K562 (cell line): ENCODE measurements around the gene MEF2C. TPM values are rescaled to one million over a fixed set of nuclear protein-coding genes. Genes with fewer than 3 reads are reported as not detected.
A peak's percentile ranks its signal among the peaks of the same experiment; 100 is the strongest.

ENCODE experiments used
- ATAC-seq: fragments of 200-7000 bp; cut with Tn5 transposase; 3 replicates; pipeline ENCODE4 v1.9.1; 2020; ENCODE audit warnings: moderate library complexity
- BruUV-seq: library from RNA; stranded (reverse); fragments of 400-500 nt; replicated peaks from 2 replicates; lab custom pipeline; 2021; lab: Mats Ljungman, UMichigan
- CTCF ChIA-PET: fragments of 300-600 bp; formaldehyde crosslinking; extraction: SDS; loops from one replicate; lab custom pipeline; 2021; ENCODE audit warnings: low intra/inter-chr PET ratio; lab: Yijun Ruan, JAX
- POLR2A ChIA-PET: fragments of 300-600, 350-650 bp; sonication (Branson Sonifier 250); formaldehyde crosslinking; extraction: SDS; loops from one replicate; lab custom pipeline; 2021; ENCODE audit warnings: antibody characterized with exemption, inconsistent platforms; lab: Yijun Ruan, JAX
- DNase-seq, 4 experiments: peaks; one replicate each; pipeline versions ENCODE4 v3.0.0 to v3.0.0-alpha.2; 2011 to 2018; ENCODE audit warnings: low spot score in 3 of 4, mixed read lengths in 3 of 4; ENCODE audit errors: extremely low read depth in 1 of 4
- FAIRE-seq: peaks from 2 replicates; lab custom pipeline; 2011; peaks lifted over from hg19 to GRCh38; lab: Jason Lieb, UNC
- H2AFZ ChIP-seq: 2 replicates; pipeline ENCODE4 v1.6.0; 2011; ENCODE audit warnings: low read depth, low read length, control low read depth, inconsistent platforms
- H3K27ac ChIP-seq: fragments of 200-600 bp; 3 replicates; pipeline ENCODE4 v1.8.0; 2011; ENCODE audit warnings: low read depth, mild to moderate bottlenecking, control low read depth, inconsistent platforms, low read length, moderate library complexity, mixed read lengths; ENCODE audit errors: extremely low read depth
- H3K27me3 ChIP-seq, 2 experiments: fragments of 300-600 bp in 1 of 2; 2 replicates in 1 of 2; 3 replicates in 1 of 2; pipeline versions ENCODE4 v1.6.0 to v1.8.0; 2011; ENCODE audit warnings: inconsistent platforms in 2 of 2, low read length in 2 of 2, mild to moderate bottlenecking in 1 of 2, mixed read lengths in 1 of 2, moderate library complexity in 1 of 2; ENCODE audit not compliant: control insufficient read depth in 2 of 2, insufficient read depth in 2 of 2
- H3K36me3 ChIP-seq: fragments of 300-600 bp; 3 replicates; pipeline ENCODE4 v1.8.0; 2011; ENCODE audit warnings: mild to moderate bottlenecking, low read length, inconsistent platforms; ENCODE audit not compliant: control insufficient read depth, insufficient read depth
- H3K4me1 ChIP-seq, 2 experiments: fragments of 200-600 bp in 1 of 2; replicated peaks in 1 of 2; 2 replicates in 1 of 2; 3 replicates in 1 of 2; pipeline versions ENCODE4 v1.5.1 to v1.8.0; 2011; ENCODE audit warnings: inconsistent platforms in 2 of 2, low read length in 2 of 2, mild to moderate bottlenecking in 1 of 2, mixed read lengths in 1 of 2, moderate library complexity in 1 of 2; ENCODE audit not compliant: control insufficient read depth in 2 of 2, insufficient read depth in 2 of 2
- H3K4me2 ChIP-seq: 2 replicates; pipeline ENCODE4 v1.6.1; 2011; ENCODE audit warnings: low read length, control low read depth, inconsistent platforms, mixed read lengths; ENCODE audit not compliant: insufficient read depth
- H3K4me3 ChIP-seq: fragments of 200-600 bp; sonication (generic), shearing (Covaris generic); 2 replicates; pipeline ENCODE4 v1.5.1; 2016; ENCODE audit warnings: control low read depth, inconsistent platforms
- H3K79me2 ChIP-seq: fragments of 200-600 bp; 3 replicates; pipeline ENCODE4 v1.8.0; 2011; ENCODE audit warnings: low read length, inconsistent platforms; ENCODE audit not compliant: control insufficient read depth, insufficient read depth
- H3K9ac ChIP-seq, 2 experiments: 2 replicates each; pipeline versions ENCODE4 v1.6.0 to v1.6.1; 2011; ENCODE audit warnings: low read depth in 2 of 2, low read length in 2 of 2, control low read depth in 1 of 2, inconsistent platforms in 1 of 2, mild to moderate bottlenecking in 1 of 2, mixed read lengths in 1 of 2; ENCODE audit not compliant: insufficient read depth in 1 of 2
- H3K9me1 ChIP-seq: one replicate; pipeline ENCODE4 v1.6.0; 2011; ENCODE audit warnings: inconsistent platforms, mild to moderate bottlenecking, low read length, moderate library complexity; ENCODE audit not compliant: control insufficient read depth, insufficient read depth
- H3K9me3 ChIP-seq: replicated peaks from 2 replicates; pipeline ENCODE4 v1.5.1; 2011; ENCODE audit warnings: low read depth, low read length, inconsistent platforms; ENCODE audit not compliant: control insufficient read depth, insufficient read depth
- H4K20me1 ChIP-seq: replicated peaks from 2 replicates; pipeline ENCODE4 v1.6.1; 2011; ENCODE audit warnings: low read length, inconsistent platforms, mixed read lengths; ENCODE audit not compliant: control insufficient read depth, insufficient read depth
- BACH1 ChIP-seq: fragments of 200-800 bp; sonication (Bioruptor generic); IDR thresholded peaks from 2 replicates; pipeline ENCODE4 v1.6.1; 2016; ENCODE audit warnings: missing genetic modification characterization, missing compliant biosample characterization
- BCOR ChIP-seq: fragments of 450-650 bp; IDR thresholded peaks from 2 replicates; pipeline ENCODE4 v1.6.1; 2016
- ESRRA ChIP-seq: fragments of 450-650 bp; IDR thresholded peaks from 2 replicates; pipeline ENCODE4 v1.6.1; 2014; ENCODE audit warnings: low read depth, mild to moderate bottlenecking, moderate library complexity, borderline replicate concordance
- FUS ChIP-seq: fragments of 200-400 bp; formaldehyde crosslinking; optimal IDR thresholded peaks from 2 replicates; pipeline ENCODE3; 2017; ENCODE audit warnings: low read depth, low read length
- KDM1A ChIP-seq, 2 experiments: fragments of 450-650 bp; IDR thresholded peaks; 2 replicates each; pipeline ENCODE4 v1.6.1; 2016; ENCODE audit warnings: mild to moderate bottlenecking in 2 of 2
- MYC ChIP-seq, 2 experiments: fragments of 250-450 bp in 1 of 2; sonication (Bioruptor Pico) in 1 of 2; IDR thresholded peaks; 2 replicates each; pipeline versions ENCODE4 v1.5.1 to v1.6.1; 2012 to 2021; ENCODE audit warnings: low read depth in 2 of 2, borderline replicate concordance in 1 of 2, improper control_type of control experiment in 1 of 2, low read length in 1 of 2, mild to moderate bottlenecking in 1 of 2, moderate library complexity in 1 of 2
- NCOA6 ChIP-seq: fragments of 450-650 bp; IDR thresholded peaks from 2 replicates; pipeline ENCODE4 v1.6.1; 2017; ENCODE audit warnings: mild to moderate bottlenecking
- POLR2H ChIP-seq: IDR thresholded peaks from 2 replicates; pipeline ENCODE4 v1.6.1; 2016; ENCODE audit warnings: missing genetic modification characterization, low read depth, mild to moderate bottlenecking, control low read depth, missing compliant biosample characterization, moderate library complexity
- RBM25 ChIP-seq: fragments of 200-400 bp; formaldehyde crosslinking; IDR thresholded peaks from 2 replicates; pipeline ENCODE4 v1.6.1; 2018; ENCODE audit warnings: low read length, low read depth, moderate library complexity; ENCODE audit not compliant: severe bottlenecking
- TFAM ChIP-seq: fragments of 250-450 bp; sonication (Bioruptor Pico); conservative IDR thresholded peaks from 2 replicates; pipeline ENCODE4 v1.5.0; 2021; ENCODE audit warnings: mild to moderate bottlenecking, moderate library complexity
- ZNF24 ChIP-seq: fragments of 450-650 bp; IDR thresholded peaks from 2 replicates; pipeline ENCODE4 v1.6.1; 2016
- ZNF324 ChIP-seq: fragments of 250-450 bp; sonication (Bioruptor Pico); IDR thresholded peaks from 2 replicates; pipeline ENCODE4 v1.4.0; 2020; ENCODE audit warnings: mild to moderate bottlenecking
- ZNF384 ChIP-seq: IDR thresholded peaks from 2 replicates; pipeline ENCODE4 v1.6.1; 2012; ENCODE audit warnings: low read depth, low read length, improper control_type of control experiment
- ZNF717 ChIP-seq: fragments of 250-450 bp; sonication (Bioruptor Pico); IDR thresholded peaks from 2 replicates; pipeline ENCODE4 v1.5.0; 2021
- WGBS: fragments of 100-300 bp; shearing (Covaris generic); methylation state at CpG from one replicate; pipeline ENCODE4 v1.1.6; 2016; ENCODE audit warnings: low coverage, mixed read lengths; ENCODE audit not compliant: insufficient coverage; ENCODE audit errors: missing lambda C conversion rate; 5-methylcytosine and 5-hydroxymethylcytosine counted together
- in situ Hi-C: fragments of 300-500 bp; cut with MboI; formaldehyde crosslinking; loops from 4 replicates; pipeline ENCODE4 v1.15.0; 2018; ENCODE audit warnings: inconsistent platforms, mixed read lengths
- intact Hi-C: fragments of 100-400 bp; cut with micrococcal nuclease; formaldehyde crosslinking; loops from 2 replicates; pipeline ENCODE4 v1.14.2; 2022
- polyA plus RNA-seq, 8 experiments: library from polyadenylated mRNA; depleted of rRNA in 4 of 8; stranded (reverse) in 5 of 8; unstranded in 3 of 8; fragments of >200 nt; fragmentation: Nextera tagmentation in 2 of 8; fragmentation: Illumina TruSeq in 1 of 8; extraction: Ambion mirVana in 2 of 8; extraction: Trizol in 1 of 8; gene quantifications; 2 replicates each; pipeline versions ENCODE4 v1.2.1 to v1.2.3, GENCODE V29; 2011 to 2014; ENCODE audit warnings: inconsistent platforms in 1 of 8, missing spikeins in 1 of 8
- total RNA-seq, 7 experiments: library from RNA; depleted of rRNA in 6 of 7; stranded (reverse); fragments of >200 nt in 6 of 7; fragmentation: Illumina TruSeq in 2 of 7; extraction: Trizol in 2 of 7; gene quantifications; 2 replicates each; pipeline versions ENCODE4 v1.2.1 to v1.2.3, GENCODE V29; 2011 to 2021; ENCODE audit warnings: low replicate concordance in 1 of 7
- TF ChIP-seq, protein P1 (sequence below): fragments of 250-450 bp; sonication (Bioruptor Pico); IDR thresholded peaks from 2 replicates; pipeline ENCODE4 v1.9.0; 2021; ENCODE audit warnings: mild to moderate bottlenecking, inconsistent platforms

MEF2C gene
- total and polyA plus RNA-seq, 9 of the 15 experiments (the other 6 are each of a cell fraction or from before 2014, with no cell fraction given): 25.1 to 67.8 (median 58.3) TPM

DNA sequence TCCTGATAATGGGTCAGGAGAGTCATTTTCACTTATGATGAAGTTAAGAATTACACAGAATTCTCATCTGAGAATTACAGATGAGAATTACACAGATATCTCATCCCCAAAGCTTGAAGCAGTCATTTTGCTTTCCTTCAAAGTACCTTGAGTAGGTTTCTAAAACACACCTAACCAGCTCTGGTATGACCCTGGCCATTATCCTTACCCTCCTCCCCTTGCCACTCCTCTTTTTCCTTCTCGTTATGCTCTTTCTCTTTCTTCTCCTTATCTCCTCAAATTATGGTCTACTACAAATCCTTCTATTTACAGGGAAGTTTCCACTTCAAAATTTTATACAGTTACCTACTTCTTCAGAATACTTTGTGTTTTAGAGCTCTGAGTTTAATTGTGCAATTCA lies 44.5 kb downstream of the MEF2C start:
- BruUV-seq: no TSS peak
- Histone ChIP-seq H3K4me1 (peaks cover 0 to 6% of the 10 kb centered on the region in 2 experiments; a peak in 3 of 5 replicates), H4K20me1 (no peaks in the 10 kb centered on the region), H3K9ac (no peak overlapping the region), H3K9me3 (no peaks in the 10 kb centered on the region), H3K4me2 (no peak overlapping the region; the same call in 1 of the 2 replicates), H3K79me2 (peaks cover 34% of the 10 kb centered on the region; the same call in 2 of the 3 replicates), H3K4me3 (no peak overlapping the region), H3K9me1 (no peaks in the 10 kb centered on the region)
- ATAC-seq (0 out of 3 replicates have a peak, but pooled peaks have one; percentile 13), DNase-seq (no peak), FAIRE-seq (no peak)
- CTCF ChIA-PET: no interaction called here
- intact Hi-C loops: loop anchor here (10.0 kb wide), 1 partner anchor 104 kb away; no protein-coding TSS in a partner anchor
- in situ Hi-C loops: no loop called here
- WGBS: 13% methylated on average over 1 of the region's 1 CpG
- POLR2A ChIA-PET: interaction anchor here (0.6 kb wide), 1 partner anchor 171 kb away, joined by 3 read pairs; no protein-coding TSS in a partner anchor
- TF ChIP-seq ZNF384: no peak
- TF ChIP-seq ZNF24: no peak
- TF ChIP-seq ZNF324 (CRISPR knock-in tag): no peak
- no peak for TF ChIP-seq NCOA6
- TF ChIP-seq, all 486 proteins: peak for 0
- Histone ChIP-seq H3K27ac (0 out of 3 replicates have a peak overlapping the region, but pooled peaks have one; percentile 13), H2AFZ (0 out of 2 replicates have a peak overlapping the region, but pooled peaks have one; percentile 3), H3K36me3 (peaks cover 4% of the 10 kb centered on the region; the same call in 1 of the 3 replicates), H3K27me3 (no peaks in the 10 kb centered on the region)

DNA sequence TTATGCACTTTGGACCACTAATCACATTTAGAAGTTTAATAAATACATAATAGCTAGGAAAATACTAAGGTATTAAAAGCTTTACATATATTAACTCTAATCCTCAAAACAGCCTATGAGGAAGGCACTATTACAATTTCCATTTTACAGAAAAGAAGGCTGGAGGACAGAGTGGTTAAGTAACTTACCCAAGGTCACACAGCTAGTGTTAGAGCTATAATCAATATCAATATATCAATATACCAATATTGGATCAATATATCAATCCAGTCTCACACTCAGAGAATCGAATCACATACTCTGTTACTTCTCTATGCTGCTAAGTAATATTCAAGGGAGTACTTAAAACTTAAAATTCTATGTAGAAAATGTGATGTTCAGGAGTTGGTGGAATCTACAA lies 45.2 kb downstream of the MEF2C start:
- FAIRE-seq (no peak), DNase-seq (no peak), ATAC-seq (no peak)
- H3K9ac ChIP-seq: no peak overlapping the region
- ChIA-PET CTCF (no interaction called here), POLR2A (no interaction called here)
- intact Hi-C loops: loop anchor here (10.0 kb wide), 1 partner anchor 103 kb away; no protein-coding TSS in a partner anchor
- H3K9me3 ChIP-seq: no peaks in the 10 kb centered on the region
- no peaks in the 10 kb centered on the region for H4K20me1 ChIP-seq
- H3K9me1 ChIP-seq: no peaks in the 10 kb centered on the region
- H2AFZ ChIP-seq: no peak overlapping the region
- no peak overlapping the region; the same call in 2 of the 3 replicates for H3K27ac ChIP-seq
- H3K4me3 ChIP-seq: no peak overlapping the region
- H3K4me2 ChIP-seq: no peak overlapping the region
- 82% methylated on average over 1 of the region's 1 CpG for WGBS
- no TSS peak for BruUV-seq
- peaks cover 4% of the 10 kb centered on the region; the same call in 1 of the 3 replicates for H3K36me3 ChIP-seq
- H3K4me1 ChIP-seq: peaks cover 0 to 6% of the 10 kb centered on the region in 2 experiments; a peak in 3 of 5 replicates
- H3K27me3 ChIP-seq: no peaks in the 10 kb centered on the region
- H3K79me2 ChIP-seq: peaks cover 36% of the 10 kb centered on the region; the same call in 2 of the 3 replicates
- in situ Hi-C loops: no loop called here
- TF ChIP-seq BACH1 (tag) (no peak), FUS (no peak), RBM25 (peak; percentile 91), MYC (IDR thresholded peaks at IDR 0.05; ENCODE audit: low read depth, low read length) (no peak), MYC (CRISPR knock-in tag; IDR thresholded peaks at IDR 0.05; ENCODE audit: borderline replicate concordance, low read depth) (no peak), BCOR (peak; percentile 55), ZNF717 (CRISPR knock-in tag) (no peak), ESRRA (no peak), POLR2H (tag) (no peak), KDM1A (IDR thresholded peaks at IDR 0.05) (0 out of 4 replicates have a peak, but pooled peaks have one; percentile 11 to 35), TFAM (CRISPR knock-in tag) (no peak)
- TF ChIP-seq, protein P1, sequence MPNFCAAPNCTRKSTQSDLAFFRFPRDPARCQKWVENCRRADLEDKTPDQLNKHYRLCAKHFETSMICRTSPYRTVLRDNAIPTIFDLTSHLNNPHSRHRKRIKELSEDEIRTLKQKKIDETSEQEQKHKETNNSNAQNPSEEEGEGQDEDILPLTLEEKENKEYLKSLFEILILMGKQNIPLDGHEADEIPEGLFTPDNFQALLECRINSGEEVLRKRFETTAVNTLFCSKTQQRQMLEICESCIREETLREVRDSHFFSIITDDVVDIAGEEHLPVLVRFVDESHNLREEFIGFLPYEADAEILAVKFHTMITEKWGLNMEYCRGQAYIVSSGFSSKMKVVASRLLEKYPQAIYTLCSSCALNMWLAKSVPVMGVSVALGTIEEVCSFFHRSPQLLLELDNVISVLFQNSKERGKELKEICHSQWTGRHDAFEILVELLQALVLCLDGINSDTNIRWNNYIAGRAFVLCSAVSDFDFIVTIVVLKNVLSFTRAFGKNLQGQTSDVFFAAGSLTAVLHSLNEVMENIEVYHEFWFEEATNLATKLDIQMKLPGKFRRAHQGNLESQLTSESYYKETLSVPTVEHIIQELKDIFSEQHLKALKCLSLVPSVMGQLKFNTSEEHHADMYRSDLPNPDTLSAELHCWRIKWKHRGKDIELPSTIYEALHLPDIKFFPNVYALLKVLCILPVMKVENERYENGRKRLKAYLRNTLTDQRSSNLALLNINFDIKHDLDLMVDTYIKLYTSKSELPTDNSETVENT (CRISPR knock-in tag): no peak
